ENCODE data around the gene RPL36. TPM values are rescaled to one million over a fixed set of nuclear protein-coding genes. Genes with fewer than 3 reads are reported as not detected.

RPL36 gene
- total RNA-seq, 2 donors from 2014 or later, result 280 to 342 TPM

DNA sequence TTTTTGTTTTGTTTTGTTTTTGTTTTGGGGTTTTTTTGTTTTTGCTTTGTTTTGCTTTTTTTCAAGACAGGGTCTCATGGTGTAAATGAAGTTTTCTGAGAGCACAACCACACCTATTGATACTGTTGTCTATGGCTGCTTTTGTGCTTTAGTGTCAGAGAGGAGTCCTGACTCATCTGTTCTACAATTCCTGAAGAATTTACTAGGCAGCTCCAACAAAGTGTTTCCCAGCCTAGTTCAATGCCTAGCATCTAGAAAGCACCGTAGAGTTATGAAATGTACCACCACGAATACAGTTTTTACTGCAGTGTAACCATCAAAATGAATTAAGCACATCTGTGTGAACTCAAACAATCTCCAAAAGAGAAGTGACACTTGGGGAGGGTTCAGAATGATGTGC lies 46.1 kb upstream of the RPL36 start:
- intact Hi-C loops (cut with DNase I), result no loop called here
- ATAC-seq, result no peak
- 77 to 81% methylated on average over 2 of the region's 2 CpGs for WGBS, 2 donors
- TF ChIP-seq CTCF (IDR thresholded peaks at IDR 0.05), result no peak
- TF ChIP-seq POLR2A (IDR thresholded peaks at IDR 0.05), result no peak
- no peaks in the 10 kb centered on the region for H3K9me3 ChIP-seq
- peaks cover 0 to 30% of the 10 kb centered on the region in 2 donors for H3K36me3 ChIP-seq (replicated peaks in 1 of 2; ENCODE audit: insufficient read depth in 1 of 2, low read depth in 2 of 2)
- no peak overlapping the region for H3K4me3 ChIP-seq
- H3K4me1 ChIP-seq, result peaks cover 17% of the 10 kb centered on the region
- no peak overlapping the region for H3K27ac ChIP-seq
- DNase-seq, result no peak
- no peaks in the 10 kb centered on the region for H3K27me3 ChIP-seq

DNA sequence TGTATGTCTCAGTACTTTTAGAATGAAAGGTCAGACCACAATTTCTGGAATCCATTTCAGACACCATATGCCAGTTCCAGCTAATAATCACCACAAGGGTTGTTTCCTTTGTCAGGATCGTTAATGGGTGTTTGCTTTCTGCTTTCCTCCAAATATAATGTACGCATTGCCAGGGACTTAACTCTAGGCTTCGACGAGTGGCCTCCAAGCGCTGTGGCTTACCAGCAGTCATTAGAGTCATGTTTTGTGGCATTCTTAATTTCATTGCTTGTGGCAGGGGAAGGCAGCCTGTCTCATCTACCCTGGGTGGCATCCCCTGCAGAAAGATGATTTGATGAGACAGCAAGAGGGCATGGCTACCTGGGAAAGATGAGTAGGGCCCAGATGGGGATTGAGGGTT lies 44.7 kb upstream of the RPL36 start:
- Histone ChIP-seq H3K4me3 (no peak overlapping the region), H3K9me3 (no peaks in the 10 kb centered on the region), H3K27ac (no peak overlapping the region), H3K36me3 (replicated peaks in 1 of 2; ENCODE audit: insufficient read depth in 1 of 2, low read depth in 2 of 2) (peaks cover 7 to 38% of the 10 kb centered on the region in 2 donors), H3K27me3 (no peaks in the 10 kb centered on the region), H3K4me1 (peaks cover 17% of the 10 kb centered on the region)
- 66 to 75% methylated on average over 5 of the region's 5 CpGs for WGBS, 2 donors
- DNase-seq (no peak), ATAC-seq (no peak)
- intact Hi-C loops (cut with DNase I), result no loop called here
- TF ChIP-seq CTCF (IDR thresholded peaks at IDR 0.05) (no peak), POLR2A (IDR thresholded peaks at IDR 0.05) (no peak)

DNA sequence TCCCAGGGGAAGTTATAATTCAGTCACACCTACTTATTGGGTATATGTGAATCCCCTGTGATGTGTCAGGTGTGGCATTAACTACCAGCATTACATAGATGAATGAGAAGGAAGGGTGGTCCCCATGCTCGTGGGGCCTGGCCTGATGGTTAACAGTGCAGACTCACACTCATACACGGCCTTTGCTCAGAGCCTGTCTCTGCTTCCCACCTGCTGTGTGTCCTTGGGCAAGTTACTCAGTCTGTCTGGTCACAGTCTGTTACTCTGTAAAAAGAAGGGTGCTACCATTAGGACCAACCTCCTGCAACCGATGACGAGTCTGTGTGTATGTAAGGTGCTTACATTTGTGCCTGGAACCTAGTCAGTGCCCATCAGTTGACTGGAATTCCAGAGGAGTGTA lies 43.4 kb upstream of the RPL36 start:
- Histone ChIP-seq H3K9me3 (no peaks in the 10 kb centered on the region), H3K27ac (no peak overlapping the region), H3K27me3 (no peaks in the 10 kb centered on the region), H3K4me3 (no peak overlapping the region), H3K36me3 (replicated peaks in 1 of 2; ENCODE audit: insufficient read depth in 1 of 2, low read depth in 2 of 2) (peaks cover 18 to 46% of the 10 kb centered on the region in 2 donors), H3K4me1 (peaks cover 11% of the 10 kb centered on the region)
- no peak for DNase-seq
- intact Hi-C loops (cut with DNase I), result no loop called here
- WGBS, 2 donors, result 82 to 85% methylated on average over 4 of the region's 4 CpGs
- TF ChIP-seq POLR2A (IDR thresholded peaks at IDR 0.05), result no peak
- no peak for TF ChIP-seq CTCF (IDR thresholded peaks at IDR 0.05)
- no peak for ATAC-seq

- DNase-seq, result no peak
- 84 to 87% methylated on average over 9 to 11 of the region's 11 CpGs for WGBS, 2 donors
- no peak overlapping the region for H3K27ac ChIP-seq
- no peak for TF ChIP-seq CTCF (IDR thresholded peaks at IDR 0.05)
- TF ChIP-seq POLR2A (IDR thresholded peaks at IDR 0.05), result no peak
- no peaks in the 10 kb centered on the region for H3K9me3 ChIP-seq
- H3K4me1 ChIP-seq, result no peaks in the 10 kb centered on the region
- ATAC-seq, result no peak
- intact Hi-C loops (cut with DNase I), result no loop called here
- H3K36me3 ChIP-seq (replicated peaks in 1 of 2; ENCODE audit: insufficient read depth in 1 of 2, low read depth in 2 of 2), result peaks cover 20 to 54% of the 10 kb centered on the region in 2 donors
- H3K27me3 ChIP-seq, result no peaks in the 10 kb centered on the region
- no peak overlapping the region for H3K4me3 ChIP-seq
Measured at GRCh38 chr19:5648464-5648863, 41.6 kb upstream of the RPL36 start.

- Histone ChIP-seq H3K27me3 (no peaks in the 10 kb centered on the region), H3K9me3 (no peaks in the 10 kb centered on the region), H3K4me3 (no peak overlapping the region), H3K4me1 (no peaks in the 10 kb centered on the region), H3K36me3 (replicated peaks in 1 of 2; ENCODE audit: insufficient read depth in 1 of 2, low read depth in 2 of 2) (peaks cover 20 to 64% of the 10 kb centered on the region in 2 donors), H3K27ac (no peak overlapping the region)
- 96 to 100% methylated on average over 3 to 5 of the region's 5 CpGs for WGBS, 2 donors
- DNase-seq, result no peak
- TF ChIP-seq CTCF (IDR thresholded peaks at IDR 0.05) (no peak), POLR2A (IDR thresholded peaks at IDR 0.05) (no peak)
- no peak for ATAC-seq
- intact Hi-C loops (cut with DNase I), result no loop called here
Measured at GRCh38 chr19:5651361-5651760, 38.7 kb upstream of the RPL36 start.

All from body of pancreas (tissue), 4 donors.